ENCODE measurements around the gene HVCN1. TPM values are rescaled to one million over a fixed set of nuclear protein-coding genes. Genes with fewer than 3 reads are reported as not detected.
"Not testable (repeated sequence)": the region's sequence is repeated elsewhere in the genome, so short reads cannot be mapped to it uniquely, and the experiment has no call there.

The HVCN1 gene
- polyA plus RNA-seq, 10 donors = 4.0 to 7.1 (median 5.0) TPM

GRCh38 chr12:110668480-110669192 lies 20.3 kb downstream of the HVCN1 start:
- DNase-seq = no peak

DNA sequence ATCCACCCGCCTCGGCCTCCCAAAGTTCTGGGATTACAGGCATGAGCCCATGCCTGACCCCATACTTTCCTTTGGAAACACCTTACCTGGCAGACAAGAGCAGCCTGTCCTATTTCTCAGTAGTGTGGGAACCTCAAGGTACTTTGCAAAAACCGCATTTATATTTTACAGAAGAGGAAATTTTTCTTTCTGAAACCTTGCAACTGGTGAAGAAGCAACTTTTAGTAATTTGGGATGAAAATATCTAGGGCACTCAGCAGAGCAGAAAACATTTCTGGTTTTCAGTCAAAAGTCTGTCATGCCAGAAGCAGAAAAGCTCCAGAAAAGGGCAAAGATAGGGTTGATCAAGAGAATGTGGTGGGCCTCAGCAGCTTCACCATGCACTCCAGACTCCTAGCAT lies 21.2 kb downstream of the HVCN1 start:
- DNase-seq = no peak

DNA sequence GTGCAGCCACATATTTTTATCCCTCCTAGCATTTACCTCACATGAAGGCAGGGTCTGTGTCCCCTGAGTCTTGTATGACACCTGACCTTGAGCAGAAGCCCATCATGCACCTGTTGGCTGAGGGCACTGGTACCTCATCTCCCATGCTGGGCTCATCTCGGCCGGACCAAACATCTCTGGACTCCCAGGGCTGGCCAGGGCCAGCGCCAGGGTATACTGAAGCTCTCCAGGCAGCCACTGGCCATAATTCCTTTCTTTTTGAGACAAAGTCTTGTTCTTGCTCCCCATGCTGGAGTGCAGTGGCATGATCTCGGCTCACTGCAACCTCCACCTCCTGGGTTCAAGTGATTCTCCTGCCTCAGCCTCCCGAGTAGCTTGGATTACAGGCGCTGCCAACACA lies 22.0 kb downstream of the HVCN1 start:
- no peak for DNase-seq

GRCh38 chr12:110661337-110661972 lies 27.5 kb downstream of the HVCN1 start:
- peak in 1 of 3 donors; percentile 27 for DNase-seq

GRCh38 chr12:110658878-110659277 lies 30.0 kb downstream of the HVCN1 start:
- DNase-seq = peak in 1 of 3 donors; percentile 39

- DNase-seq = no peak
These were observed 30.7 kb downstream of the HVCN1 start for GRCh38 chr12:110658242-110658641.

- peak in 1 of 3 donors; percentile 30 for DNase-seq
These were observed 31.2 kb downstream of the HVCN1 start for GRCh38 chr12:110657747-110658146.

DNA sequence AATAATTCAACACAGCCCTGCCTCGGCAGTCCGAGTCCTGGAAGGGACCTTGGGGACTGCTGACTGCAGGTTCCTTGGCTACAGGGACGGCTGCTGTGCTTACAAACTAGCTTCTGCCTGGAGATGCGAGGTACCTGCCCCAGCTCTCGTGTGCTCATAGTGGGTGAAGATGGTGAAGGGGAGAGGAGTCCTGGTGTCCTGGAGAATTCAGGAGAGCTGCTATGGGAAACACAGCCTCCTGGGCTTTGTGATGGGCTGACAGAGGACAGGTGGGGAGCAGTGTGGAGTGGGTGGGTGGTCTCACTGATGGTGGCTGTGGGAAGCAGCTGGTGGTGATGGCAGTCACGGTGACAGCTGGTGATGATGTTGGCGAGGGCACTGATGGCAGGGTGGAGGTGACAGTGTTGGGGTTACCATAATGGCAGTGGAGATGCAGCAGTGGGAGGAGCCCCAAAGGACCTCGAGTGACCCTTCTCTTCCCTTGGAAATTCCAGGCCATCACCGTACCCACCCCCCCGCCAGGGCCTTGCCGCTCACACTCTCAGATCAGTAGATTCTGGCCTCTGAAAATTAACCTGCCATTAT lies 32.8 kb downstream of the HVCN1 start:
- no peak for DNase-seq

- not testable (repeated sequence) for DNase-seq
These were observed 34.7 kb downstream of the HVCN1 start for GRCh38 chr12:110654238-110654637.

DNA sequence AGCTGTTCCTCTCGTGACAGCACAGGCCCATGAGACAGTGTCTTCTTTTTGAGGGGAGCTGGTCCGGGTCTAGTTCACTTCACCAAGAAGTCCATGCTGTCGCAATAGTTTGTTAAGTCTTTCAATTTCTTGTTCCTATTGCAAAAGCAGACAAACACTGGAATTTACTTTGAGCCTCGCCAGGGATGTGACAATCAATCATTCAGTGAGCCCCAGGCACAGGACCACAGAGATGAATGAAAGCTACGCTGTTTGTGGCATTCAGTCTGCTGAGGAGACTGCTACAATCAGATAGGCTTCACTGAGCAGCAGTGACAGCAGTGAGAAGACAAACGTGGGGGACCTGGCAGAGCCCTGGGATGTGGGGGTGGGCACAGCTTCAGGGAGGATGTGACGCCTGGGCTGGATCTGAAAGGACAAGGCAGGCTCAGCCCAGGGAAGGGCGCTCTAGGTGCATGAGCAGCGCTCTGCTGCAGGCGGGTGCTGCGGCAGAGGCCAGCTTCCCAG lies 39.5 kb downstream of the HVCN1 start:
- DNase-seq = no peak

DNA sequence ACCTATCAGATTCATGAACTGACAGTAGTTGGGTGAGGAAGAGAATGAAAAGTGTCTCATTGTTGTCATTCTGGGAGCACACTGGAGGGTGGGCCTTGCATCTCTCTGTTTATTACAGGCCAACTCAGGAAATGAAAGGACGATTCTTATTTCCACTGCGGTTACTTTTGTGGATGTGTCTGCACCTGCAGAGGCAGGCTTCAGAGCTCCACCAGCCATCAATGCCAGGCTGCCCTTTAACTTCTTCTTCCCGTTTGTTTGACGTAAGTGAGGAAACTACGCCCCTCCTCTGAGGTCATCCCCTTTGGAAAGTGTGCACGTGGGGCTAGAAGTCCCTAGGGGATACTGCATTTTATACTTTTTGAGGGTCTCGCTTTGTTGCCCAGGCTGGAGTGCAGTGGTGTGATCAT lies 41.3 kb downstream of the HVCN1 start:
- no peak for DNase-seq

DNA sequence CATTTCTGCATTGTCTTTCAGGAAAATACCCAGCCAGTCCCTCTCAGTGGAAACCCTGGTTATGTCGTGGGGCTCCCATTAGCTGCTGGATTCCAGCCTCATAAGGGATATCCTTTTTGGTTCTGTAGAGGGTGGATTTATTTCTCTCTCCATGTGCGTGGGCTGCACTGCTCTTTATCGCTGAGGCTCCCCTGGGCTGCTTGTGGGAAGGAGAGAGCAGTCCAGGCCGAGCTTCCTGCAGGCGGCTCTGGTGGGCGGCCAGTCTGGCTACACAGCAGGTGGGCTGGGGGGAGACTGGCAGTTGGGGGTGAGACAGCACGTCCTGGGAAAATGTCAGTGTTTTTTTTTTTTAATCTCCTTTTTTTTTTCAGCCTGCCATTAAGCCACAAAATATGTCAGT lies 47.4 kb downstream of the HVCN1 start:
- peak in 1 of 3 donors; percentile 41 for DNase-seq

DNA sequence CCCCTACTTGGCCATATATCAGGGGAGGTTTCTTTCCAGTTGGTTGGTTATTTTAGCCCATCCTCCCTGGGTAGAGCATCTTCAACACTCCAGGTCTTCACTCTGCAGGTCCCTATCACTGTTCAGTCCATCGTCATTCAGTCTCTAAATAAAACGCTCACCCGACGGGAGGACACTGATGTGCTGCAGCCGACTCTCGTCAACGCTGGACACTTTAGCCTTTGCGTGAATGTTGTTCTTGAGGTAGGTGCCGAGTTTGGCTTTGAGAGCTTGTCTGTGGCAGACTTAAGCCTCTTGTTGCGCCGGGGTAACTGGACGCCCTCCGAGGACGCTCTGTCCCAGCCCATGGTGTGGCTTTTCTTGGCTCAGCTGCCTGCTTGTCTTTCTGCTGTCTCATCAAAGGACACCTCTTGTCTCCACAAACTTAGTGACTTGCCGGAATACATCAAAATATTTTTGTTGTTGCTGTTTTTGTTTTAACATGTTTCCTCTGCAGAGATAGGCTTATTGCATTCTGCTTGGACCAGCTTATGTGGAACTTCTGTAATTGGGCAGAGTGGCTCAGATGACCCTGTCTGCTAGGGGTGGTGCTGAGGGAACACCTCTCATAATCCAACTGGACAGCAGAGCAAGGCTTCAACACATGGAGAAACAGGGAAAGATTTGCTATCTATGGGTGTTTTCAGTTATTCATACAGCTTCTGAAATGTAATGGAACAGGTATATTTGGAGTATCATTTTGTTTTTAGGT lies 48.5 kb downstream of the HVCN1 start:
- DNase-seq = no peak

DNA sequence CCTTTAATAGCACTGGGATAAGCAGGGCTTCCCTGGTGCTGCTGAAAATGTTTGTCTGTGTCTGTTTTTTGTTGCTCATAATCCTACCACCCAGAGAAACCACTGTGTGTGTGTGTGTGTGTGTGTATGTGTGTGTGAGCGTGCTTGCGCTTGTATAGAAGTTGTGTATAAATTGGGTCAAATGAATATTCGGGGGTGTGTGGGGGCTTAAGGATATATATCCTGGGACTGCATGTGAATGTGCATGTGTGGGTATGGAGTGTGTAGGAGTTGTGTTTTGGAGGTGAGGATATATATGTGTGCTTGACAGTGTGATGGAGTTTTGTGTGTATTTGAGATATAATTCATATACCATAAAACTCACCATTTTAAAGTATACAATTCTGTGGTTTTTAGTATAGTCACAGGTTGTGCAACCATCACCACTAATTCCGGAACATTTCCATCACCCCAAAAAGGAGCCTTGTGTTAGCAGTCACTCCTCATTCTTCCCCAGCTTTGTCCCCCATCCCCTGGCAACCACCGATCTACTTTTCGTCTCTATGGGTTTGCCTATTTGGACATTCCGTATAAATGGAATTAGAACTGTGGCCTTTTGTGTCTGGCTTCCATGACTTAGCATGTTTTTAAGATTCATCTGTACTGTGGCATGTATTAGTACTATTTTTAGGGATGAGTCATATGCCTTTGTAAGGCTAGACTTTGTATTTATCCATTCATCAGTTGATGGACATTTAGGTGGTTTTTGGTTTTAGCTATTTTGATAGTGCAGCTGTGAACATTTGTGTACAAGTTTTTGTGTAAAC lies 49.4 kb downstream of the HVCN1 start:
- peak in 1 of 3 donors; percentile 14 for DNase-seq

DNA sequence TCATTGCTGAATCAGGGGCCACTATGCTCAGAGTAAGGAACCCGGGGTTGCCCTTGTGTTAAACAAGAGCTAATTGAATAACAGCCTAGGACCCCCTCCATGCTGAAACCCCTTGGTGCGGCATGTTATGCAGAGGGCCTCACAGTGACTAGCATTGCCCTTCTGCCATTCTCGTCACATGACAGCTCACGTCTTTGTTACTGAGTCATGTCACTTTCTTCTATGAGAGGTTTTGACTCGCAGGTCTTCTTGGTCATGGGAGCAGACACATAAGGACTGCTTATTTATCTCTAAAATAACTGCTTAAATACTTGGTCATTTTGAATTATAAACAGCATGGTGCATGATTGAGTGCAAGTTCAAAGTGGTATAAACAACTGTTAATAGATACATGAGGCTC lies 50.1 kb downstream of the HVCN1 start:
- no peak for DNase-seq

GRCh38 chr12:110637869-110638441 lies 51.0 kb downstream of the HVCN1 start:
- DNase-seq = no peak

GRCh38 chr12:110636516-110636915 lies 52.4 kb downstream of the HVCN1 start:
- DNase-seq = no peak

- no peak for DNase-seq
These were observed 53.9 kb downstream of the HVCN1 start for GRCh38 chr12:110635055-110635454.

DNA sequence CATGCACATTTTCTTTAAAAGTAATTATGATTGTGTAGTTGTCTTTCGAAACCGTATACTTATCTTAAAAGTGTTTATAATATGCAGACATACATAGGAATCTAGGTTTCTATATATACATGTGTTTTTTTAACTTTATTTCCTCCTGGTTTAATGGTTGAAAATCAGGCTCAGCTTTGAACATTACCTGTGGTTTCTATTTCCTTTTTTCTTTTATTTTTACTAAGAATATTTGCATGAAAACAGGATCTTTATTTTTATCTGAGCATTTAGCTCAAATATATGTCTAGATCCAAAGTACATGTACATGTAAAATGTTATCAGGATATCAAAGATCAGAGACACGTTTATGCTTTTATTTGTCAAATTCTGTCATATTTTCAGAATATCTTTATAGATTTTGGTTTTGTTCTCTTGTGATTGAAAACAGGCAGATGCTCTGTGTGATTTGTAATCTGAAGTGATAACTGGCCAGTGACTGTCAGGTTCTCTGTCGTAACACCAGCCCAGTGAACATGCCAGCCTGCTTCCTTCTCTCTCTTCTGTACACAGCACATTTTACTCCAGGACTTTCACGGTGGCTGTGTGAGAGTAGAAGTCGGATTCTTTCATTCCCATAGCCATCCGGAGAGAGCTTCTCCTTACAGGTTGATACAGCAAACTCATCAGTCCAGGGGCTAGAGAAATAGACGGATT lies 61.3 kb downstream of the HVCN1 start:
- peak in 1 of 3 donors; percentile 18 for DNase-seq

DNA sequence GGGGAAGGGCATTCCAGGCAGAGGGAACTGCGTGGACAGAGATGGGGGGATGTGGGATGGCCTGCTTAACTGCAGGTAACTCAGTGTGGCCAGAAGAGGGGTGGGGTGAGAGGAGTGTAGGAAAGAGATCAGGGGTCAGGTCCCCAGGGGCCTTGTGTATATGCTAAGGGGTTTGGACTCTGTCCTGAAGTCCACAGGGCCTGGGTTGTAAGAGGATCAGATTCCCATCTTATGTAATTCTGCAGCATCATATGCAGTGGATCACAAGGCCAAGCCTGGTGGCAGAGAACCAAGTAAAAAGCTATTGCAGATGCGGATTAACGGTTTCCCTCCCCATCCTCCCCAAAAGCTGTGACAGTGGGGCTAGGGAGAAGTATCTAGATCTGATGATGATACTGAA lies 66.3 kb downstream of the HVCN1 start:
- DNase-seq = no peak

All from muscle of back (tissue), 11 donors.